NCI-H526 (cell line): Measurements from ENCODE around the gene TBCD.

ENCODE experiments used
- DNase-seq, 2 experiments: peaks; one replicate each; lab custom pipeline; 2025; lab: John Stamatoyannopoulos, UW

Gene TBCD

DNA sequence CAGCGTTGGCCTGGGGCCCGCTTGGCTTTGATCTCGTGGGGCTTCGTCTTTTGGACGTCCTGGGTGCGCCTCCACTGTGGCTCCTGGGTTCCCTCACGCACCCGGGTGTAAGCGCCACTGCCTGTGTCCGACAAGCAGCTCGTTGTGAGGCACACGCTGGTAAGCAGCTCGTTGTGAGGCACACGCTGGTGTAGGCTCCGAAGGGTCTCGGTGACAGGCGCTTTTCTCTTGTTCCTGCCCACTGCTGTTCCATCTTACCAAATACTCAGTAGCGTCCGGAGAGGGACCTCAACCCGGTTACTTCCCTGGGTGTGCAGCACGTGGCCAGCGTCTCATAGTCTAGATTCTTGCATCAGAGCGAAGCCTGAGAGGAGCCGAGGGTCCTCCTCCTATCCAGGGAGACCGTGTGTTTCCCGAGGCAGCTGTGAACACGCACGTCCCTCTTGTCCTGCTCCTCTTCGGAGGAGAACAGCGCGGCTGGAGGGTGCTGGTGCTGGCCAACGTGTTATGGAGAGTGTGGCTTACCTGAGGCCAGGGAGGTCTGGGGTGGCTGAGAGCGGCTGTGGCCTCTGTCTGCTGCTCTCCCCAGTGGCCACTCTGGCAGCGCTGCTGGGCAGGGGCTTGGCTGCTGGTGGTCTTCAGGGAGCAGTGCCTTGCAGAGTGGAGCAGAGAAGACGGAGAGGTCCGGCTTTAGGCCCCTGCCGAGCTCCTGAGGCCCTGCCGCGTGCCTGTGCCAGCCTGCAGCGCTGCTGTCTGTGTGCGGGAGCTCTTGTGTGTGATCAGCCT, 120.1 kb downstream of the TBCD start:
- DNase-seq: no peak

DNA sequence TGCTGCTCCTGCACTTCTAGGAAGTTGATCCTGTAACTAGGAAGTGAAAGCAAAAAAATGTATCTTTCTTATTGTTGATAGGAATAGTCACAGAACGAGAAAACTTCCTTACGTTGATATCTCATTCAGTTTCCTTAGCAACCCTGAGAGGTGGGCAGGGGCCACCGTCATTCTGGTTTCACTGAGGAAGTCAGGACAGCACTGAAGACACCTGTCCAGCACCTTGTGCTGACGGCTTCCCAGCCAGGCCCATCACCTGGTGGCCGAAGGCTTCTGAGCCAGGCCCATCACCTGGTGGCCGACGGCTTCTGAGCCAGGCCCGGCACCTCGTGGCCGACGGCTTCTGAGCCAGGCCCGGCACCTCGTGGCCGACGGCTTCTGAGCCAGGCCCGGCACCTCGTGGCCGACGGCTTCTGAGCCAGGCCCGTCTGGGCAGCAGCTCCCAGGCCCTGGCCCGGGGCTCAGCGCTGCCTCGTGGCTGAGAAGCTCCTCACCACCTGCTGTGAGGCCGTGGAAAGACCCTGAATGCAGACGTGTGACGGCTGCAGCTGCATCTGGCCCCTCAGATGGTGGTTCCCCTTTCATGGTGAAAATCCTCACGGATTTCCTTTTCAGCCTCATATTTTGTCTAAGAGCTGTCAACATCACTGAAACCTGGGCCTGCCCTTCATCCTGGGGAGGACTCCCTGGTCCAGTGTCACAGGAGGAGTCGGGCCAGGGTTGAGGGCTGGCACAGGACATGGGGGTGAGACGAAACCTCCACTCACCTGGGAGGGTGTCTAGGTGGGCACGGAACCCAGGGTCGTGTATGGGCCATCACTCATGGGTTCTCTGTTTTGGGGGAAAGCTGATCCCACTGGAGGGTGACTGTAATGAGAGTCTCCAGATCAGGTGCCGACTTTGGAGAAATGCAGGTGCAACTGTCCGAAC, 121.0 kb downstream of the TBCD start:
- no peak for DNase-seq

DNA sequence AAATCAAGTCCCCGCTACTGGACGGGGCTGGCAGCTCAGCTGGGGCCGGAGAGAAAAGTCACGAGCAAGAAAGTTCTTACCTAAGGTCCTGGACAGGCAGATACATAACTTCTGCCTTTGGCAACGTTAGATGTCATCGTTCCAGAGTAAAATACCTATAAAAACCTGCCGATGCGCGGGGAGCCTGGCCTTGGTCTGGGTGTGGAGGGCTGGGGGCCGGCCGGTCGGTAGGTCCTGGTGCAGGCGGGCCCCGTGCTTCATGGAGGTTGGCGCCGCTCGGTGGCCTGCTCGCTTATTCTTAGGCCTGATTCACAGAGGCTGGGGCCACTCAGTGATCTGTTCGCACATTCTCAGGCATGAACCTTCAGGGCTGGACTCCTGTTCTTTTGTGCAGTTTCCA, 121.7 kb downstream of the TBCD start:
- no peak for DNase-seq

DNA sequence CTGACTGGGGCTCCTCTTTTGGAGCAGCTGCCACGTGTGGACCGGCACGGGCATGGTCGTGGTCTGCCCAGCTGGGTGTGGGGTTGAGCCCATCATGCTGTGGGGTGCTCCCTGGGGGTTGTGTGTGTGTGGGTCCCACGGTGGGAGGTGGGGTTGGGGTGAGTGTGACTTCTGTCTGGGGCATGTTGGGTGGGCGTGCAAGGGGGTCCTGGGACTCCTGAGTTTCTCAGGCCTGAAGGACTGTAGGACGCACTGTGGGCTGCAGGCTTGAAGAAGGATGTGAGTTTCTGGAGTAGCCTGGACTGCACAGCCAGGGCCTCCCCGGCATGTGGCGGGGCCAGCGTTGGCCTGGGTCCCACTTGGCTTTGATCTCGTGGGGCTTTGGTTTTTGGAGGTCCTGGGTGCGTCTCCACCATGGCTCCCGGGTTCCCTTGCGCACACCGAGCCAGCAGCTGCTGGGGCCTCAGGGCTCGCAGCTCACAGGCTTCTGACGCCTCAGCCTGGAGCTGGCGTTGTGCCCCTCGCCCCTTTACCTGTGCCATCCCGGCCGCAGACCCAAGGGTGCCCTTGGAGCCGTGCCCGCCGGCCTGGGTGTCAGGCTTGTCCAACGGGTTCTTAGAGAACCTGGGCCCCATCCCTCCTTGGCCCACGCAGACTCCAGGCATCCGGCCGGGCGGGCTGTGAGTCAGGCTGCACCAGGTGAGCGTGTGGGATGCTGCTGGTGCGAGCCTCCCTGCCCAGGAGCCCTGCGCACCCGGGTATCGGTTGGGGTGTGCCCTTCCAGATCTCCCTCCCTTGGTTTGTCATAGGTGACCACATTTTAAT, 122.4 kb downstream of the TBCD start:
- no peak for DNase-seq

DNA sequence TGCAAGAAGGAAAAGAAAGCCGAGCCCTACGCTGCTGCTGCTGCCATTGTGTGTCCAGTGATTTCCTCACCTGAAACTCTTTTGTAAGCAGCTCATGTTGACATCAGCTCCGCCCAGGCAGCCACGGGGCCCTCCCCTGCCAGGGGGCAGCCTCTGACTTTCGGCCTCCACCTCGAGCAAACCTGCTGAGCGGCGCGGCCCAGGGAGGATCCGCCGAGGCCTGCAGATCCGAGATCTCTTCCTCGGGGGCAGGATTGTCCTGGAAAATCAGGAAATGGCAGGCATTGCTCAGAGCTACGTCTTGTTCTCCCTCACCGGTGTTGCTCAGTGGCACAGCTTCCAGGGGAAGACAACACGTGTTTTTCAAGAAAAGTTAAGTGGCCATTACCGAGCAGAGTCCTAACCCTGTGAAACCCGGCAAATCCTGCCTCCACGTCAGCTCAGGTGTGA, 123.6 kb downstream of the TBCD start:
- peak in 1 of 2 experiments; percentile 55 for DNase-seq

DNA sequence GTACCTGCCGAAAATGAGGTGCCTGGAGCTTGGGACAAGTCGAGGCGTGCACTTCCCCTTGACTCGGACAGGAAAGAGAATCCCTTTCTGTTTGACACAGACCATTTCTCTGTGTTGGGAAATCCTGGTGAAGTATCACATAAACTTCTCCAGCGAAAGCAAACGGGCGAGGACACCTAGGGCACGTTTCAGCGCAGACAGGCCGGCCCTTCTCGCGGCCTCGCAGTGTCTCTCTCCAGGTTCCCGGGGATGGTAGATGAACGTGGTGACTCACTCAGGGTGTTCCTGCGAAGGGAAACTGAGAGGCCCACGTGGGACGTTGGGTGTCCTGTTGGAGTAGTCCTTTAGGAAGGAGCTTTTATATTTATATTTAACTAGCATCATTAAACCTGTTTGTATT, 124.3 kb downstream of the TBCD start:
- no peak for DNase-seq

DNA sequence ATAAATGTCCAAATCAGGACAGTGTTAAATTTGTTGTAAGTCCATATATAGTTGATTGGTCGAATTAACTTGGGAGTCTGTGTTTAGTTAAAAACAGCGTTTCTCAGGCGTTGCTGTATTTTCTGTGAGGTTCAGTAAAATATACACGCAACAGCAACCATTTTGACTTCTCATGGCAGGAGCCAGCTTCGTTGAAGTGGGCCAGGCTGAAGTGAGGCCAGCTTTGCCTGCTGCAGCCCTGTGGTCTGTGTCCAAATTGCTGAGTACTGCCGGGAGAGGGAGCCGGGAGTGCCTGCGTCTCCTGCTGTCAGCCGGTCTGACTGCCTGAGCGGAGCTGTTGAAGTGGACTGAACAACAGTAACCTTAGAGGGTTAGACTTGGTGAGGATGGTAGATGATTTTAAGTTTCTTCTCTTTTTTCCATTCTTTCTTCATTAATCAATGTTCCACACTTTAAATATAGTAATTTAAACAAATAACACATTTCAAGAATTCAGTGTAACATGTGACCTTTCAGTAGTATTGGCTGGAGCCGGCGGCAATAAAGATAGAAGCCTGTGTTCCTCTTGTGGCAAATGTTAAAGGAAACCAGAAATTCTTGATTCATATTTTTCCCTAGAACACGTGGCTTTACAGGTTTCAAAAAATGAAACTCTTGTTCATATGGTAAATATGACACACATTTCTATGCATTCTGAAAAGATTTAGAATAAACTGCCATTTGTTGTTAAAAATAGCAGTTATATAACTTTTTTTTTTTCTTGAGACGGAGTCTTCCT, 124.9 kb downstream of the TBCD start:
- peak in 1 of 2 experiments; percentile 52 for DNase-seq

DNA sequence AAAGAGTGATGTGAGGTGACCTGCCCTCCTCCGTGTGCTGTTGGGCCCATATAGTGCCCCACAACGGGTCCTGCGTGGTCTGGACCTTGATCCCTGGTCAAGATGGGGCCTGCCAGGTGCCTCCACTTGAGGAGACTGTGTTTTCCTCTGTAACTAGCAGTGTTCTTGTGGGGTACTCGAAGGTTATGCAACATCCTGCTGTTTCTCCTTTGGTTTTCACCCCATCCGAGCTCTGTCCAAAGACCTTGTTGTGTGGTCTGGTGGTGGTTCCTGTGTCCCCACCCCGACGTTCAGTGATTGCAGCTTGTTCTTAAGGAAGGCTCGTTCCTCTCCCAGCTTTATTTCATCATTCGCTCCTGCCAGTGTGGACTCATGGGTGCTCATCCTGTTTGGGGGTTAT, 126.7 kb downstream of the TBCD start:
- DNase-seq: no peak

DNA sequence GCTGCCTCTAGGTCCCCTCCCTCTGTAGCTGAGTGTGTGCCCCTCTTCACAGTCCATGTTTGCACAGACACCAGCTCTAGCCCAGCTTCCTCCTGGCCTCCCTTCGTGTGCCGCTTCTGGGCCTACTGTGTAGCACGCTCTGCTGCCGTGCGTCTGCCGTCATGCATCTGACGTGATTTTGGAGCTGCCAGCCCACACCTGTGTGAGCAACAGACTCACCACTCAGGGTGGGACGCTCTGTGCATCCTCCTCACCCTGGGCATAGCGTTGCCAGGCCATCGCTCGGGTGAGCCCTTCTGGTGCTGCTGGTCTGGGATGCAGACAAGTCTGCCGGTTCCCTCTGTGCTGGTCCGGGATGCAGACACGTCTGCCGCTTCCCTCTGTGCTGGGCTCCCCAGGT, 127.4 kb downstream of the TBCD start:
- no peak for DNase-seq

DNA sequence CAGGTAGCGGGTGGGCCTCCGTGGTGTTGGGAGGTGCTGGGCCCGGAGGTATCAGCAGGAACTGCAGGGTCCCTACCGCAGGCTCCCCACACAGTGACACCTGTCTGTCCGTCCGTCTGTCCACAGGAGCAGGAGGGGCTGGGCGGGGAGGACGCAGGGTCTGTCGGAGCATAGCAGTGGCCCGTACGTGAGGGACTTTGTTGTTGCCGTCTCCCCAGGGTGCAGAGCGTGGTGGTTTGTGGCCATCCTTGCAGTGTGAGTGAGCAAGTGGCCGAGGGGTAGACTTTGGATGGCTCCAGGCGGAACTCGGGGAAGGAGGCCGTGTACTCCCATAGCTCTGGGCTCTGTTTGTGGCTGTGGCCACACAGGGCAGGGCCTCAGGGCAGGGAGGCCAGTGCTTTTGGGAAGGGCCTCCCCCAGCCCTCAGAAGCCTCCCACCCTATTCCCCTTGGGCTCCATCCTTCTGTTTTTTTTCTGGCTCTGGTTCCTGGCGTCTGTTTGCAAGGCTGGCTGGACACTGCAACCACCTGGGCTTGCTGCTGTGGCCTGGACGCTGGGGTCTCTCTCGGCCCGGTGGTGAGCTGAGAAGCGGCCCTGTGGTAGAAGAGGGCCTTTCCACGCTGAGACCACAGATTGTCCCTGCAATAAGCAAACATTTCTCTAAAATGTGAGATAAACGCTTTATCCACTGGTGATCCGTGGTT, 128.9 kb downstream of the TBCD start:
- DNase-seq: no peak

DNA sequence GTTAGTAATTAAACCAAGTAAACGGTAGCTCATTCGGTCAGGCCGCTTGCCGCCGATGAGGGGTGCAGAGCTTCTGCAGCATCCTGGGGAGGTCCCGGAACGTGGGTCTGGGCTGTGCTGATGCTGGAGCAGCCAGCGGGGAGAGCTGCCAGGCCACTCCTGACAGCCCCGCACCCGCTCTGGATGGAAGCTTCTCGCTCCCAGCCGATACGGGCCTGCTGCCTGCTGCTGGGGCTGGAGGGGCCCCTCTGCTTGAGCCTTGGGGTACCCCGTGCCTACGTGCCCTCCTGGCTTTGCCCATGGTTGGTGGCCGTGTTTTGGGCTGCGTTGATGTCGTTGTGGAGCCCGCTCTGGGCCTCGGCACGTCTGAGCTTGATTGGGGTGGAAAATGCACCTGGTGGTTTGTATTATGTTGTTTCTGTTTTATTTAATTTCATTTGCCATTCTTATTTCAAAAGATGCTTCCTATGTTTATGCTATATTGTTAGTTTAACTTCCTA, 129.5 kb downstream of the TBCD start:
- DNase-seq: no peak

DNA sequence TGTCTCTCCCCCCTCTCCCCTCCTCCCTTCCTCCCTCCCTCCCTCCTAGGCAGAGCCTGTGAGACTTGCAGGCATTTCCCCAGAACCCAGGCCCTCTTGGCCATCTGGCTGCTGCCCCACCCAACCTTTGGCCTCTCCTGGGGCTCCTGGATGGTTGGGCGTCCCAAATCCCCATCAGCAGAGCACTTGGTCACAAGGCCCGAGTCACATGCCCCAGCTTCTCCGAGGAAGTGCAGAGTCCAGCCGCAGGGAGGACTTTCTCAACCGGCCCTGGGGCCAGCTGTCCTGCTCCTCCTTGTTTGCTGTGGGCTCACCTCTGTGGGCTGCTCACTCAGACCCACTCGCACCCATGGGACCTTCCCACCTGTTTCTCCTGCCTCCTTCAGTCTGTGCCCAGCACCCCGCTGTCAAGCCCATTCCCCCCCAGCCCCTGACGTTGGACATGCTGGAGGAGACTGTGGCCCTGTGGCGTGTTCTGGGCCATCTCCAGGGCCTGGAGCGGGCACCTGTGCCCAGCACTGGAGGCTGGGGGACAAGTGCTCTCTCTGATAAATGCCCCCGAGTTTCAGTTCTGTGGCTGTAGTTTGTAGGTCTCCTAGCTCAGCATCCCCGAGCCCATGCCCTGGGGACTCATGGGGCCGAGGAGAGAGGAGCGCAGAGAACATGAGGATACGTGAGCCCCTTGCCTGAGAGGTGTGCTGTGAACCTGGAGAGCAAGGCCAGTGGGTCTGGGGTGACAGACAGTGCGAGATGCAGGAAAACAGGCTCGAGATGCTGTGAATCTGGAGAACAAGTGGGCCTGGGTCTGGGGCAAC, 130.2 kb downstream of the TBCD start:
- DNase-seq: no peak

DNA sequence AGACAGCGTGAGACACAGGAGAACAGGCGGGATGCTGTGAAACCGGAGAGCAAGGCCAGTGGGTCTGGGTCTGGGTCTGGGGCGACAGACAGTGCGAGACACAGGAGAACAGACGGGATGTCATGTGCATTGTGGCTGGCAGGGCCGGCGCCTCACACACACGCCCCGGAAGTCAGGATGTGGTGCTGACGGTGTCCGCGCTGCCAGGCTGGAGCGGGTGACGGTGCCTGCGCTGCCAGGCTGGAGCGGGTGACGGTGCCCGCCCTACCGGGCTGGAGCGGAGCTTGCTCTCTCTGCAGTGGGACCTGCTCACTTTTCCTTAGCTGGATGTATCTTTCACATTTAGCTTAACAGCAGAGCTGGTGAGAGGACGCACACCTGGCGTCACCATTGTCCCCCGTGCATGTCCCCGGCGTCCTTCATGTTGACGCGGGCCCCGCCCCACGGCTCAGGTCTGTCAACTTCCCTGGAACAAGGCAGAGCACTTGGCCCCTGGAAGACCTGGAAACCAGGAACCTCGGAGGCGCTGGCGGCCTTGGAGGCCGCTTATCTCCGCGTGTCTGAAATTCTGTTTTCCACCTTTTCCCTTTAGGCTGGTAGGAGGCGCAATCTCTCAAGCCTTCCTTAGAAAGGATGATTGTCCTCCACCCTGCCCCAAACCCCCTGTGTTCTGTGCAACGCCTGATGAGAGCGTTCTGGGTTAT, 131.0 kb downstream of the TBCD start:
- DNase-seq: no peak

DNA sequence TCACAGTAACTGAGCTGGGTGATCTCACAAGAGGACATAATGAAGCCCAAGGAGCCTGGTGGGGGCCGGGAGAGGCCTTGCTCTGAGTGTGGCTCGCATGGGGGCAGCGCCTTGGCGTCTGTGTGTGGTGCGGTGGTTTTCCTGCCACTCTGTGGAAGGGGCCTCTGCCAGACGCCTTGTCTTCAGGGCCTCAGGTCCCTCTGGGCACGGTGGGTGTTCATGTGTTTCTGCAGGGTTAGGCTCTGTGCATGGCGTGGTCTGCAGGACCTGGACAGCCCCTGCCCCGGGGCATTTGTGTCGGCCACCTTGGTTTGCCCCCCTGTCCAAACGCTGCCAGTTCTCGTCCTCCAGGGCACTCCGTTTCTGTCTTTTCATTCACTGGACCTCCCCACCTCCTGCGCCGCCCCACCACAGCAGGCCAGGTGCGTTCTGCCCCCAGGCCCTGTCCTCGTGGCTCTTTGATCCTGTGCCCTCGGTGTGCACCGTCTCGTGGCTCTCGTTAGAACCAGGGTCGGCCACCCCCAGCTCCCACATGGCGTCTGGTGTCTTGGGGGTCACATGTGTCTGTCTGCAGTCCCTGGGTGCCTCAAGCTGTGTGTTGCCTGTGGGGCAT, 131.7 kb downstream of the TBCD start:
- DNase-seq: no peak

DNA sequence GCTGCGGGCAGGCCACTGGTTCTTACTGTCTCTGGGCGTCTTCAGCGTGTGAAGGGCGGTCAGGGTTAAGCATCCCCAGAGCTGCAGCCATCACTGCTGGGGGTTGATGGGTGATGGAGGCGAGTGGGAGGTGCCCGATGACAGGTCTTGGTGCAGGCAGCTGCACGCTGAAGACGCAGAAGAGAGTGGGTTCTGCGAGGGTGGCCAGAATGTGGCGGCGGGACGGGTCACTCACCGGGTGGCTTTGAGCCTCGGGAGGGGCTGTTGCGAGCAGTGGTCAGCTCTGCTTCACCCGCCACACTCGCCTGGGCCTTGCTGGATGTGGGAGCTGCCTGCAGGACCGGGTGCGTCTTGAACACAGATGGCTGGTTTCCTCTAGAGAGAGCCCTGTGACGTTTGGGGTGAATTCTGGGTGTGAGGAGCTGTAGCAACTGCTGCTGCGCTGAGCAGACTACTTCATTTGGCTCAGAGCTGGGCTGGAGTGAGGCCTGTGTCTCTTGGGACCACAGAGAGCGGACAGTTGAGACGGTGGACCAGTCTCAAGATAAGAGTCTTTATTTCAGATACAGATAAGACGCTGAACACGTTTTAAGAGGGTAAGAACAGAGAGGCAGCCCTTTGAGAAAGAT, 132.6 kb downstream of the TBCD start:
- DNase-seq: no peak

DNA sequence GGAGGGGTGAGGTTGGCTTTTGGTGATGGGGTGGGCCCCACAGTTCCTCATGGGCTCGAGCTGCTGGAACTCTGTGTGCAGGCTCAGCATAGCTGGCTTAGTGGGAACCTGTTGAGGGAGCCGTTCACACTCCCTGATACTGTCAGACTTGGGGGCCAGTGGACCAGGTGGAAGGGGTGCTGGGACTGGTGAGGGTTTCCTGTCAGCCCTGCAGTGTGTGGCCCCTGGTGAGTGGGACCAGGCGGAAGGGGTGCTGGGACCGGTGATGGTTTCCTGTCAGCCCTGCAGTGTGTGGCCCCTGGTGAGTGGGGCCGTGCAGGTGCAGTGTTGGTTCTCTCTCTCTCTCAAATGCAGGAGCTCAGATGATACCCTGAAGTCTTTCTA, 133.1 kb downstream of the TBCD start:
- DNase-seq: no peak

DNA sequence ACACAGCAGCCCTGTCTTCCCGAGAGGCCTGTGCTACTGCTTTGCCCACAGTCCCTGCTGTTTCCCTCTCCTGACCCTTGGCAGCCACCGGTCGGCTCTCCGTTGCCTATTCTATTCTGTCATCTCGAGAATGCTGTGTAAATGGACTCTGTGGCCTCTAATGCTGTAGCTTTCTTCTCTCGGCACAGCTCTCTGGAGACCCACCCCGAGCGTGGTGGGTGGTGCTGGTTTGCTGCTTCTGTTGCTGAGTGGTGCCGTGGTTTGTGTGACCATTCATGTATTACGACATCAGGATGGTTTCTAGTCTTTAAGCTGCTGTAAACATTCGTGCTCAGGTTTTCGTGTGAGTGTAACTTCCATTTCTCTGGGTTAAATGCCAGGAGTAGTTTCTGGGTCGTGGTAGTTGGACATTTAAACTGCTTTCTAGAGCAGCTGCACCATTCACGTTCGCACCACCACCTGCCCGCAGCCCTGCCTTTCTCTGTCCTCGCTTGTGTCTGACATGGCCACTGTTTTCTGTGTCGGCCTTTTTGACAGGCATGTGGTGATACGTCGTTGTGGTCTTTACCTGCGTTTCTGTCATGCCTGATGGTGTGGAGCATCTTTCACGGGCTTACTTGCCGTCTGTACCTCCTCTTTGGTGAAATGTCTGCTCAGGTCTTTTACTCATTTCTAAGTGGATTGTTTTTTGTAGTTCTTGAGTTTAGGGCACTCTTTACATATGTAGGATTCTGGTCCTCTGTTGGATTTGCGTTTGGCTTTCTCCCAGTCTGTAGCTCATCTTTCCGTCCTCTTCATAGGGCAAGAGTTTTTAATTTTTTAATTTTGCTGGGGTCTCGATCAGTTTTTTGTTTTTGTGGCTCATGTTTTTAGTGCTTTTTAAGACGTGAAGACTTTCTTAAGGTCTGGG, 135.6 kb downstream of the TBCD start:
- DNase-seq: no peak
